Myocyte (in vitro differentiated cells): Measurements from ENCODE around the gene NKAIN4. TPM values are rescaled to one million over a fixed set of nuclear protein-coding genes. Genes with fewer than 3 reads are reported as not detected.
"Not testable (repeated sequence)": the region's sequence is repeated elsewhere in the genome, so short reads cannot be mapped to it uniquely, and the experiment has no call there.

Source experiments
- DNase-seq: peaks from one replicate; pipeline ENCODE4 v3.0.0-alpha.2; 2012; ENCODE audit warnings: low read depth
- total RNA-seq: library from RNA; depleted of rRNA; stranded (reverse); fragments of >200 nt; gene quantifications from 2 replicates; pipeline ENCODE4 v1.2.3, GENCODE V29; 2014

The NKAIN4 gene
- total RNA-seq, 1 donor from 2014 or later, result not detected

GRCh38 chr20:63238514-63239125 is 15.6 kb downstream of the NKAIN4 start:
- DNase-seq, result no peak

- DNase-seq, result no peak
These were observed 16.2 kb downstream of the NKAIN4 start for GRCh38 chr20:63238031-63238430.

DNA sequence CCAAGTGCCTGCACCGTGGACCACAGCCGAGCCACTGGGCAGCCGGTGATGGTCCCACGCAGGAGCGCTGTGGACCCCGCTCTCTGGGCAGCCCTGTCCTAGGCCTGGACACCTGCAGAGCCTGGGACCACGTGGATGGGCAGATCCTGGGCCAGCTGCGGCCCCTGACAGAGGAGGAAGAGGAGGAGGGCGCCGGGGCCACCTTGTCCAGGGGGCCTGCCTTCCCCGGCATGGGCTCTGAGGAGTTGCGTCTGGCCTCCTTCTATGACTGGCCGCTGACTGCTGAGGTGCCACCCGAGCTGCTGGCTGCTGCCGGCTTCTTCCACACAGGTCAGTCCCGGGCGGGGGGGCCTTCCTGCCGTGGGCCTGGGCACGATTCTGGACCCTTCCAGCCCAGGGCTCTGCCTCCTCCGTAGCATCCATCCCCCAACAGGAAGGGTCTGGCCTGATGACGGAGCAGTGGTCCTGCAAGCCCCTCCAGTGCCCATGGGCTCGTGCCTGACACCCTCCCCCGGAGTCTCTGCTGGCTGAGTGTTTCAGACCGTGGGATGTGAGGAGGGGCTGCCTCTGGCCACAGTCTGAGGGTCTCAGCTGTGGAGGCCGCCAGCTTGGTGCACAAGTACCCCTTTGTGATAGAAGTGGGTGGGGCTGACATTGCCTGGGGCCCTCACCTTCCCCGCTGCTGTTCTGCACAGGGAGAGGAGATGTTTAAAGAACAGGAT is 18.0 kb downstream of the NKAIN4 start:
- DNase-seq, result no peak

- DNase-seq, result no peak
These were observed 18.8 kb downstream of the NKAIN4 start, which contains the start of gene BIRC7 for GRCh38 chr20:63235399-63235983. TSS of gene BIRC7 (plus strand) at chr20:63235905. CDS start at chr20:63236097, 192 bp downstream.

- no peak for DNase-seq
These were observed 19.4 kb downstream of the NKAIN4 start for GRCh38 chr20:63234693-63235398.

GRCh38 chr20:63233924-63234323 is 20.3 kb downstream of the NKAIN4 start:
- DNase-seq, result no peak

DNA sequence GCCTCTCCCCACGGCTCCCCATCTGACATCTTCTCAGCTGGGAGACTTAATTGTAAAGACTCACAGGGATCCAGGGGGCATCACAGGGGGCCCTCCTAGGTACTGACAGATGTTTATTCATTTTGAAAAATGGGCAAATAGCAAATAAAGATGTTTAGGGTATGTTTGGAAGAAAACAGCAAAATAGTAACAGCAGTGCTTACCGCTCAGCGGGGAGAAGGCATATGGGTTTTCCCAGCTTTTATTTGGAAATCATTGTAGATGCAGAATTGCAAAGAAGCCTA is 21.3 kb downstream of the NKAIN4 start:
- no peak for DNase-seq

DNA sequence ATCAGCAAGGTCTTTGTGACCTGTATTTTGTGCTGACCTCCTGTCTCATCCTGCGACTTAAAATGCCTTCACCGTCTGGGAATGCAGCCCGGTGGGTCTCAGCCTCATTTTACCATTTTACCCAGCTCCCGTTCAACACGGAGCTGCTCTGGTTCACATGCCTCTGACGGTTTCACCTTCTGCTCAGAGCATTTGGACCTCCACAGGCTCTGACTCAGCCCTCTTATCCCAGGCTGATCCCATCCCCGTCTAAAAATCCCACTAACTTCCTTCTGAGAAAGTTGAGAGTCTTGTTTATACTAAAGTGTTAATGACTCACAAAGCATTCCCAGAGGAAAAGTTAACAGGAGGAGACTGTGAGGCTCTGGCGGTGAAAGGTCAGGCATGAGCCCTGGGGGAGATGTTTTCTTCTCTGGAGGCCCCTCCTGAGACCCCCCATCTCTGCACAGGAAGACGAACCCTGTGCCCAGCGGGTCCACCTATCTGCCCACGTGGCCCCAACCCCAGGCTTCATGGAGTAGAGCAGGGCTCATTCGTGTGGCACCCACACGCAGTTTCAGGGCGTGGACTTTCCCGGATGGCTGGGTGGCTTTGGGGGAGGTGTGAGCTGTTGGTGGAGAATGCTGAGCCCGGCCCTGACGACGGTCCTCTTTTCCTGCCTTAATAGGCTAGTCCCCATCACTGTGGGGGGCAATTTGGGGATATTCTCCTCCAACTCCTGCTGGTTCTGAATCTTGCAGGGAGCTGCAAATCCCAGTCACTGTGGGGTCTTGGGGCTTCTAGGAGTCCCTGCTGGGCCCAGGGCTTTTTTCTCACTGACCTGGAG is 21.8 kb downstream of the NKAIN4 start:
- peak; percentile 53 for DNase-seq

- DNase-seq, result peak; percentile 57
These were observed 23.4 kb downstream of the NKAIN4 start for GRCh38 chr20:63230800-63231268.

DNA sequence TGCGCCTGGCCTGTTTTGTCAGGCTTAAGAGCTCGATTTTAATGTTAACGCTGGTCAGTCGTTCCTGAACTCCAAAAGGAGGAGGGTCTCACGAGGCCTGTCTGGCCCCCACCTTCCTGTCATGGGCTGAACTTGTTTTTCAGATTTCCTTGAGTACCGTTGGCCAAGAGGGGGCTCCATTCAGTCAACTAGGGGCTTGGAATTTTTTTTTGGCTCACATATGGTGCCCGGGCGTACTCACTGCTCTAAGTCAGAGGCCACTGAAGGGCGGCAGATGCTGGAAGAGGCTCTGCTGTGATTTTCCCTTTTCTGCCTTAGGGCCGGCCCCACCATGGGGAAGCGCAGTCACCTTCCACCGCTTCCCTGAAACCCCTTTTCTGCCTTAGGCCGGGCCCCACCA is 25.5 kb downstream of the NKAIN4 start:
- DNase-seq, result no peak

DNA sequence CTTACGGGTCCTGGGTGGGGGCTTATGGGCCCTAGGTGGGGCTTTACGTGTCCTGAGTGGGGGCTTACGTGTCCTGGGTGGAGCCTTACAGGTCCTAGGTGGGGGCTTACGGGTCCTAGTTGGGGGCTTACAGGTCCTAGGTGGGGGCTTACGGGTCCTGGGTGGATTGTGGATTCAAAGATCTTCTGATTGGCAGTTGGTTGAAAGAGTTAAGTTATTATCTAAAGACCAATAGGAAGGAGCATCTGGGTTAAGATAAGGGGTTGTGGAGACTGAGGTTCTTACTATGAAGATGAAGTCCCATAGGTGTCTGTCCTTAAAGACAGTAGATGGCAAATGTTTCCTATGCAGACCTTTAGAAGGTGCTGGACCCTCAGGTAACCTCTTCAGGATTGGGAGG is 27.0 kb downstream of the NKAIN4 start:
- no peak for DNase-seq

DNA sequence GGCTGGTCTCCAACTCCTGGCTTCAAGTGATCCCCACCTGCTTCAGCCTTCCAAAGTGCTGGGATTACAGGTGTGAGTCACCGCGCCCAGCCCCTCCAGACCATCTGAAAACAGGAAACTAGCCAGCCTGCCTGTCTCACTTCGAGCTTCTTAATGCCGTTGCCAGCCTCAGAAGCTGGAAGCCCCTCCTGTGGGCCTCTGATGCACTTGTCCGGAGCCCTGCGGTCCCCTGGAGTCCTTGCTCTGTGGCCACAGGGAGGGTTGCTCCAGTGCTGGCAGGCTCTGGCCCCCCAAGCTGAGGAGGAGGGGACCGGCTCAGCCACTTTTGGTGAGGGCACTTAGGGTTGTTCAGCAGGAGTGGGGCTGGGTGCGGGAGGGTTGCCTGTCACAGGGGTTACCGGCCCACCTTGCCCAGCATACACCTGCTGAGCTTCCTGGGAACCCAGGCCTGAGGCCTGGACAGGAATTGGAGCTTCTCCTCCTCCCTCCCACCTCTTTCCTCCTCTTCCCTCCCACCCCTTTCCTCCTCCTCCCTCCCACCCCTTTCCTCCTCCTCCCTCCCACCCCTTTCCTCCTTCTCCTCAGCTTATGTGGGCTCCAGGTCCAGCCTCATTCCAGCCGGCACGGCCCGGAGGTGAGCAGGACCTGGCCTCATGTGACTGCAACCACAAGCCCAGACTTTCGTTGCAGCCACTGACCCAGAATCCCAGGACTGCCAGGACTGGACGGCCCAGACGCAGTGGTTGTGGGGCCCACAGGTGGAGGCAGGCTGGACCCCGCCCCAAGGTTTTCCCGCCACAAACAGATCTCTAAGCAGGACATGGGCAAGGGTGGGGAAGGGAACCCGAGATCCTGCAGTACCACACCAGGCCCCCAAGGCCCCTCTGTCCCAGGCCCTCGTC is 28.0 kb downstream of the NKAIN4 start:
- no peak for DNase-seq

DNA sequence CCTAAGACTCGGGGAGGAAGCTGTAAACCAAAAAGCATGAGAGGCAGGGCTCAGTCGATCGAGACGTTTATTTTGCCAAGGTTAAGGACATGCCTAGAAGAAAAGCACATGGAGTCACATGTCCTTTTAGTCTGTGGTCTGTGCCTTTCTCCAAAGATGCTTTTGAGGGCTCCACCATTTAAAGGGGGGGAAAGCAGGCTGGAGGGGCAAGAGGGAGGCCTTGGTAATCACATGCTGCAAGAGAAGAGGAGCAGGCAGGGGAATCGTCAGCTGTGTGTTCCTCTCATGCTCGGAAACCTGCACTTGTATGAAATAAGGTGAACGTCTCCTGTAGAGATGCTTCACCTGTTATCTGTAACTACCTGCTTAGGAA is 29.2 kb downstream of the NKAIN4 start:
- DNase-seq, result no peak

DNA sequence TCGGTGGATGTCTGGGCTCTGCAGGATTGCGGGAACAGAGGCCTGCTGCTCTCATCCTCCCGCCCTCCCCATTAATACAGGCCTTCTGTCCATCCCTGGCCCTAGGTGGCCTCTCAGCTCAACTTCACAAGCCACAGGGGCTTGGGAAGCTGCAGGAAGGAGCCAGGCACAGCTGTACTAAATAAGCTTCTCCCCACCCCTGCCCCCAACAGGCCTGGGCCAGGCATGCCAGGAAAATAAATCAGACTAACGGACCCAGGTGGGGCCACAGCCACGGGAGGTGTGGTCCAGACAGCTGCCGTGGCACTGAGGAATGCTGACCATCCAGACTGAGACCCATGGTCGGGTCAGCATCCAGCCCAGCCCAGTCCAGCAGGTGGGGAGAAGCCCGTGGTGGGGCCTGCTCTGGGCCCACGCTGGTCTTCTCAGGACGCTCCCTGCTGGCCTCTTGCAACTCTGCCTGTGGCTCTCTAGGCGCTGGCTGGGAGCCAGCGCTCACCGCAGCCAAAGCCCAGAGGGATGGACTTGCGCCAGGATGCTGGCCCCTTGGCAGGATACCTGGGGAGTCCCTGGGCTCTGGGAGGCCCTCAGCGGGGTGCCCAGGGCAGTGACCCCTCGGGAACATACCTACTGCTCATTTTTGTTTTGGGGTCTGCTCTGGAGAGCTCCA is 29.7 kb downstream of the NKAIN4 start:
- DNase-seq, result peak; percentile 93

GRCh38 chr20:63223826-63224207 is 30.4 kb downstream of the NKAIN4 start:
- no peak for DNase-seq

DNA sequence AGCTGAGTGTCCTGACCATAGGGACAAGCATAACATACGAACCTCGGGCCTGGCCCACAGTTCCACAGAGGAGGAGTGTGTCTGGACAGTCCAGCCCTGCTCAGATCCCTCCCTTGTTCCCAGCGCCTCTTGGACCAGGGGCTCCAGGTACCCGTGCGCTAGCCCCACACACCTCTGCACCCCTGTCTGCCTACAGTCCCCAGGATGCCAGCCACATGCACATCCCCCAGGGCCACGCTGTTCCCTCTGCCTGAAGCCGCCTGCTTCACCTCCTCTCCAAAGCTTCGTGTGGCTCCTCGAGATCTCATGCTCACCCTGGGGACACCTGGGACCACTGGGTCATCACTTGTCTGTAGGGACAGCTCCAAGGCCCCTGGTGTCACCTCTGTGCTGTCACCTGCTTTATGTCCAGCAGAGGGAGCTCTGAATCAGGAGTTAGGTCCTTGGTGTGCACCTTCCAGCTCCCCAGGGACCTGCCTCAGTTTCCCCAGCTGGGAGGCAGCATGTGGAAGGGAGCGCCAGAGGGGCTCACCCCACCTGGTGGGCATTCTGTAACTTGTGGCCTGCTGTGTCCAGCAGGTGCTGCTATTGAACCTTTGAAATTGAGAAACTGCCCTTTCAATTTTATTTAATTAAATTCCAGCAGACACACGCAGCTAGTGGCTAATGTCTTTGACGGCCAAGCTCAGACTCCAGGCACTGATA is 31.0 kb downstream of the NKAIN4 start:
- DNase-seq, result peak; percentile 64

GRCh38 chr20:63222541-63222940 is 31.7 kb downstream of the NKAIN4 start:
- no peak for DNase-seq

DNA sequence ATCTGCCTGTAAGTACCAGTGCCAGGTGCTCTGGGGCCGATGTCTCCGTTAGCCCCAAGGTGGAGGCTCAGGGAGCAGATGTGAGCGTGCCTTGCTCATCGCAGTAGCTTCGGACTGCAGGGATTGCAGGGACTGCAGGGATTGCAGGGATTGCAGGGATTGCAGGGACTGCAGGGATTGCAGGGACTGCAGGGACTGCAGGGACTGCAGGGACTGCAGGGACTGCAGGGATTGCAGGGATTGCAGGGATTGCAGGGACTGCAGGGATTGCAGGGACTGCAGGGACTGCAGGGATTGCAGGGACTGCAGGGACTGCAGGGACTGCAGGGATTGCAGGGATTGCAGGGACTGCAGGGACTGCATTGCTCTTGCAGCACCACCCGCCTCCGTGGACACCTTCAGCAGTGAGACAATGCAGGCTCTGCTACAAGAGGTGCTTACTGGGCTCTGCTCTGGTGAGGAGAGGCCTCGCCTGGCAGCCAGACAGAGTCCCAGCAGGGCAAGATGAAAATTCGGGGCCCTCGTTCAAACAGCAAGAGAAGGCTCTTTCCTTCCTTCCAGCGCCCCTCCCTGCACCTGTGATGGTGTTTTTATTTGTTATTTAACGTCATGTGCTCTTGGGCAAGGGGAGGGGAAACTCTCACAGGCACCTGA is 32.7 kb downstream of the NKAIN4 start:
- not testable (repeated sequence) for DNase-seq
